Uterus (tissue), 4 donors: Measurements from ENCODE around the gene DIRAS1. TPM values are rescaled to one million over a fixed set of nuclear protein-coding genes. Genes with fewer than 3 reads are reported as not detected.
A peak's percentile ranks its signal among the peaks of the same experiment; 100 is the strongest.
"Not testable (repeated sequence)": the region's sequence is repeated elsewhere in the genome, so short reads cannot be mapped to it uniquely, and the experiment has no call there.

ENCODE experiments used
- DNase-seq, 2 donors: peaks; one replicate each; pipeline ENCODE4 v3.0.0-alpha.2; 2019 to 2020
- H3K27ac ChIP-seq, 2 donors: fragments of 200-600 bp; sonication (generic); 1 replicate in 1 of 2; 2 replicates in 1 of 2; pipeline ENCODE4 v1.5.1; 2016 to 2018
- H3K27me3 ChIP-seq, 2 donors: fragments of 200-600 bp; sonication (generic); one replicate each; pipeline ENCODE4 v1.5.1; 2018 to 2019; ENCODE audit warnings: control low read depth in 1 of 2
- H3K36me3 ChIP-seq, 2 donors: fragments of 200-600 bp; sonication (generic); one replicate each; pipeline ENCODE4 v1.5.1; 2019; ENCODE audit warnings: control low read depth in 1 of 2
- H3K4me1 ChIP-seq, 2 donors: fragments of 200-600 bp; sonication (generic); one replicate each; pipeline ENCODE4 v1.5.1; 2018 to 2019; ENCODE audit warnings: control low read depth in 1 of 2
- H3K4me3 ChIP-seq, 2 donors: fragments of 200-600 bp; sonication (generic); 1 replicate in 1 of 2; 2 replicates in 1 of 2; pipeline ENCODE4 v1.5.1; 2018 to 2019; ENCODE audit warnings: mild to moderate bottlenecking in 1 of 2
- H3K9me3 ChIP-seq, 2 donors: fragments of 200-600 bp; sonication (generic); one replicate each; pipeline ENCODE4 v1.5.1; 2019; ENCODE audit warnings: control low read depth in 1 of 2
- POLR2A ChIP-seq, 2 donors: fragments of 450-650 bp; IDR thresholded peaks; one replicate each; pipeline ENCODE4 v1.6.1; 2016; ENCODE audit warnings: antibody characterized with exemption in 2 of 2, mild to moderate bottlenecking in 1 of 2, moderate library complexity in 1 of 2
- intact Hi-C: fragments of 100-400 bp; cut with DNase I; formaldehyde crosslinking; loops from one replicate; pipeline ENCODE4 v1.15.1; 2023; ENCODE audit warnings: low total_unique reads
- total RNA-seq, 4 donors: library from RNA; depleted of rRNA in 3 of 4; stranded (reverse); fragments of >200 nt in 3 of 4; gene quantifications; one replicate each; pipeline versions ENCODE4 v1.1.0 to v1.2.4, GENCODE V29; 2014 to 2023
- TF ChIP-seq, protein P1 (sequence below), 4 experiments: fragments of 200-600 bp in 2 of 4; fragments of 450-650 bp in 2 of 4; sonication (generic) in 2 of 4; IDR thresholded peaks; one replicate each; pipeline ENCODE4 v1.5.1; 2016 to 2019; ENCODE audit warnings: antibody characterized with exemption in 4 of 4, mild to moderate bottlenecking in 2 of 4, moderate library complexity in 1 of 4
- donor health status: DM: yes; HTN: yes; CAD: no.

The DIRAS1 gene
- total RNA-seq, 4 donors from 2014 or later, result 1.0 to 34.1 (median 4.9) TPM

GRCh38 chr19:2679439-2679838, 41.7 kb downstream of the DIRAS1 start:
- H3K27ac ChIP-seq, result no peak overlapping the region
- intact Hi-C loops, result no loop called here
- no peak for TF ChIP-seq POLR2A (IDR thresholded peaks at IDR 0.05)
- TF ChIP-seq, protein P1, sequence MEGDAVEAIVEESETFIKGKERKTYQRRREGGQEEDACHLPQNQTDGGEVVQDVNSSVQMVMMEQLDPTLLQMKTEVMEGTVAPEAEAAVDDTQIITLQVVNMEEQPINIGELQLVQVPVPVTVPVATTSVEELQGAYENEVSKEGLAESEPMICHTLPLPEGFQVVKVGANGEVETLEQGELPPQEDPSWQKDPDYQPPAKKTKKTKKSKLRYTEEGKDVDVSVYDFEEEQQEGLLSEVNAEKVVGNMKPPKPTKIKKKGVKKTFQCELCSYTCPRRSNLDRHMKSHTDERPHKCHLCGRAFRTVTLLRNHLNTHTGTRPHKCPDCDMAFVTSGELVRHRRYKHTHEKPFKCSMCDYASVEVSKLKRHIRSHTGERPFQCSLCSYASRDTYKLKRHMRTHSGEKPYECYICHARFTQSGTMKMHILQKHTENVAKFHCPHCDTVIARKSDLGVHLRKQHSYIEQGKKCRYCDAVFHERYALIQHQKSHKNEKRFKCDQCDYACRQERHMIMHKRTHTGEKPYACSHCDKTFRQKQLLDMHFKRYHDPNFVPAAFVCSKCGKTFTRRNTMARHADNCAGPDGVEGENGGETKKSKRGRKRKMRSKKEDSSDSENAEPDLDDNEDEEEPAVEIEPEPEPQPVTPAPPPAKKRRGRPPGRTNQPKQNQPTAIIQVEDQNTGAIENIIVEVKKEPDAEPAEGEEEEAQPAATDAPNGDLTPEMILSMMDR (IDR thresholded peaks at IDR 0.05), result no peak
- H3K9me3 ChIP-seq, result no peaks in the 10 kb centered on the region
- H3K4me3 ChIP-seq, result no peak overlapping the region
- H3K27me3 ChIP-seq, result no peaks in the 10 kb centered on the region
- no peaks in the 10 kb centered on the region for H3K36me3 ChIP-seq
- no peak for DNase-seq
- no peaks in the 10 kb centered on the region for H3K4me1 ChIP-seq

- intact Hi-C loops, H3K27me3 ChIP-seq, H3K27ac ChIP-seq, H3K4me3 ChIP-seq, H3K36me3 ChIP-seq, H3K4me1 ChIP-seq, H3K9me3 ChIP-seq, DNase-seq: not testable (repeated sequence)
These were observed 42.2 kb downstream of the DIRAS1 start for GRCh38 chr19:2678948-2679347.

DNA sequence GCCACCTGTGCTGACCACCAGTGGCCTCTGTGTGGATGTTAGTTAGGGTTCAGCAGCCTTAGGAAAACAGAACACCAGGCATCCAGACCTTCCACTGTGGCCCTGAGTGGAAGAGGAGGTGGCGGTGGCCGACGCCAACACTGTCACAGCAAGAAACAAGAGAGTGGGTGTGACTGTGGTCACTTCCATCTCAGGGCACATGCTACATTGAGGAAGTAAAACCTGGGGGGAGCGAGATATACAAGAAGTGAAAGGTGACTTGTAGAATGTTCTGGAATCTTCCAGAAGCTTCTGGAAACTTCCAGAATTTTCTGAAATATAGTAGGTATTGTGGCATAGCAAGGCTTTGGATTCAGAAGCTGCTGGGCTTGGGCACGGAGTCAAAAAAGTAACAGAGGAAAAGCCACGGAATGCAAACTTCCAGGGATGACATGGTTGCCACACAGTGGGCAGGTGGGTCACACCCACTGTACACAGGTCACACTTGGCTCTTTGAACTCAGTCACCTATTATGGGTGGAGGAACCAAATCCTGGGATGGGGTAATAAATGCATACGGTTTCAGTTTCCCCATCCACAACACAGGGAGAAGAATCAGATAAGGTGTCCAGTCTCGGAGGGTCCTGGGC, 43.0 kb downstream of the DIRAS1 start:
- H3K27ac ChIP-seq, result no peak overlapping the region
- intact Hi-C loops, result no loop called here
- no peaks in the 10 kb centered on the region for H3K36me3 ChIP-seq
- TF ChIP-seq POLR2A (IDR thresholded peaks at IDR 0.05), result no peak
- TF ChIP-seq, protein P1 (IDR thresholded peaks at IDR 0.05), result no peak
- DNase-seq, result no peak
- no peaks in the 10 kb centered on the region for H3K9me3 ChIP-seq
- H3K4me1 ChIP-seq, result no peaks in the 10 kb centered on the region
- no peaks in the 10 kb centered on the region for H3K27me3 ChIP-seq
- H3K4me3 ChIP-seq, result no peak overlapping the region

GRCh38 chr19:2676823-2677222, 44.3 kb downstream of the DIRAS1 start:
- H3K4me1 ChIP-seq, result no peaks in the 10 kb centered on the region
- H3K27me3 ChIP-seq, result no peaks in the 10 kb centered on the region
- no peak for TF ChIP-seq POLR2A (IDR thresholded peaks at IDR 0.05)
- TF ChIP-seq, protein P1 (IDR thresholded peaks at IDR 0.05), result no peak
- H3K27ac ChIP-seq, result no peak overlapping the region
- no peaks in the 10 kb centered on the region for H3K9me3 ChIP-seq
- H3K36me3 ChIP-seq, result no peaks in the 10 kb centered on the region
- no peak overlapping the region for H3K4me3 ChIP-seq
- intact Hi-C loops, result no loop called here
- DNase-seq, result no peak

DNA sequence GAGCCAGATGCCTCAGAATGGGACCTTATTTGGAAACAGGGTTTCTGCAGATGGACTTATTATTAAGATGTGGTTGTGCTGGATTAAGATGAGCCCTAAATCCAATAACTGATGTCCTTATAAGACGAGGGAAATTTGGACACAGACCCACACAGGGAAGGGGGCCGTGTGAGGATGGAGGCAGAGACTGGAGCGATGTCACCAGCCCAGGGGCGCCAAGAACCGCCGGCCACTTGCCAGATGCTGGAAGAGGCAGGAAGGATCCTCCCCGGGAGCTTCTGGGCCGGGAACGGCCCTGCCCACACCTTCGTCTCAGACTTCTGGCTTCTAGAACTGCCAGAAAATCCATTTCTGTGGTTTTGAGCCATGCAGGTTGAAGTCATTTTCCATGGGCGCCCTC, 45.3 kb downstream of the DIRAS1 start:
- H3K4me1 ChIP-seq, result no peaks in the 10 kb centered on the region
- intact Hi-C loops, result no loop called here
- H3K27me3 ChIP-seq, result no peaks in the 10 kb centered on the region
- no peaks in the 10 kb centered on the region for H3K36me3 ChIP-seq
- DNase-seq, result peak in 1 of 2 donors; percentile 27
- H3K9me3 ChIP-seq, result no peaks in the 10 kb centered on the region
- H3K27ac ChIP-seq, result no peak overlapping the region
- TF ChIP-seq, protein P1 (IDR thresholded peaks at IDR 0.05), result no peak
- no peak for TF ChIP-seq POLR2A (IDR thresholded peaks at IDR 0.05)
- H3K4me3 ChIP-seq, result no peak overlapping the region

DNA sequence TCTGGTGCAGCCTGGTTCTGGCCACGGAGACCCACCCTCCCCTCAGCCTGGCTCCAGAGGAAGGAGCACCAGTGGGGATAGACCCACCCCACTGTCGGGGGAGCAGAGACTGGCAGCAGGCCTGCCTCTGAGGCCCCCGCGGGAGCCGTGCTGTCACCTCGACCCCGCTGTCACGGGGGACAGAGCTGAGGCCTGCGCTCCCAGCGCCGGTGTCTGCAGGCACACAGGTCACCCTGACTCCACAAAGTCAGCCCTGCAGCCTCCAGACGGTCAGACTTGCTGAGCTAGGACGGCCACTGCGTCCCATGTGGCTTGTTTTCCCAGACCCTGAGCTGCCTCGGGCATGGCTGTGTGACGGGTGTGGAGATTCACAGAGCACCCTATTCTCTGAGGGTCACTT, 51.0 kb downstream of the DIRAS1 start:
- Histone ChIP-seq H3K9me3 (no peaks in the 10 kb centered on the region), H3K27ac (no peak overlapping the region), H3K4me3 (no peak overlapping the region), H3K36me3 (no peaks in the 10 kb centered on the region), H3K4me1 (no peaks in the 10 kb centered on the region), H3K27me3 (no peaks in the 10 kb centered on the region)
- DNase-seq, result no peak
- intact Hi-C loops, result no loop called here
- TF ChIP-seq, protein P1 (IDR thresholded peaks at IDR 0.05), result no peak
- TF ChIP-seq POLR2A (IDR thresholded peaks at IDR 0.05), result no peak
